ENCODE results near the gene ITGA8.

DNA sequence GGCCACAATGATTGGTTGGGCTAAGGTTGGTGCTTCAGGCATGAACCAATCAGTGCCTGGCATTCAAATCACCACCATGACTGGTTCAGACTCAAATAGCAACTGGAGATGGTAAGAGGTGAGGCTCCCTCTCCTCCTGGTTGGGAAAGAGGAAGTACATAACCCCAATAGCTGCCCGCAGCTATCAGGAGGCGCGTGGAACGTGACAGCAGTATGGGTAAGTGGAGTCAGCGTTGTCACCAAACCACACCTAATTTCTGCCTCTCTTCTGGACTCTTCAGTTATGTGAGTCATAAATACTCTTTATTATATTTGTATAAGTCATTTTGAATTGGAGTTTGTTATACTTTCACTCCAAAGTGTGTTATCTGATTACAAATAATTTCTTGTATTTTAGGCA lies 17.9 kb upstream of the ITGA8 start:
- no peak for TF ChIP-seq POLR2A (IDR thresholded peaks at IDR 0.05)
- TF ChIP-seq, protein P1, sequence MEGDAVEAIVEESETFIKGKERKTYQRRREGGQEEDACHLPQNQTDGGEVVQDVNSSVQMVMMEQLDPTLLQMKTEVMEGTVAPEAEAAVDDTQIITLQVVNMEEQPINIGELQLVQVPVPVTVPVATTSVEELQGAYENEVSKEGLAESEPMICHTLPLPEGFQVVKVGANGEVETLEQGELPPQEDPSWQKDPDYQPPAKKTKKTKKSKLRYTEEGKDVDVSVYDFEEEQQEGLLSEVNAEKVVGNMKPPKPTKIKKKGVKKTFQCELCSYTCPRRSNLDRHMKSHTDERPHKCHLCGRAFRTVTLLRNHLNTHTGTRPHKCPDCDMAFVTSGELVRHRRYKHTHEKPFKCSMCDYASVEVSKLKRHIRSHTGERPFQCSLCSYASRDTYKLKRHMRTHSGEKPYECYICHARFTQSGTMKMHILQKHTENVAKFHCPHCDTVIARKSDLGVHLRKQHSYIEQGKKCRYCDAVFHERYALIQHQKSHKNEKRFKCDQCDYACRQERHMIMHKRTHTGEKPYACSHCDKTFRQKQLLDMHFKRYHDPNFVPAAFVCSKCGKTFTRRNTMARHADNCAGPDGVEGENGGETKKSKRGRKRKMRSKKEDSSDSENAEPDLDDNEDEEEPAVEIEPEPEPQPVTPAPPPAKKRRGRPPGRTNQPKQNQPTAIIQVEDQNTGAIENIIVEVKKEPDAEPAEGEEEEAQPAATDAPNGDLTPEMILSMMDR (IDR thresholded peaks at IDR 0.05) = no peak
